SKM-1 (cell line): ENCODE measurements around the gene ZMYND8.
"Not testable (repeated sequence)": the region's sequence is repeated elsewhere in the genome, so short reads cannot be mapped to it uniquely, and the experiment has no call there.

ENCODE experiments used
- DNase-seq: peaks from one replicate; lab custom pipeline; 2025; ENCODE audit not compliant: unreplicated experiment; lab: John Stamatoyannopoulos, UW

The ZMYND8 gene

DNA sequence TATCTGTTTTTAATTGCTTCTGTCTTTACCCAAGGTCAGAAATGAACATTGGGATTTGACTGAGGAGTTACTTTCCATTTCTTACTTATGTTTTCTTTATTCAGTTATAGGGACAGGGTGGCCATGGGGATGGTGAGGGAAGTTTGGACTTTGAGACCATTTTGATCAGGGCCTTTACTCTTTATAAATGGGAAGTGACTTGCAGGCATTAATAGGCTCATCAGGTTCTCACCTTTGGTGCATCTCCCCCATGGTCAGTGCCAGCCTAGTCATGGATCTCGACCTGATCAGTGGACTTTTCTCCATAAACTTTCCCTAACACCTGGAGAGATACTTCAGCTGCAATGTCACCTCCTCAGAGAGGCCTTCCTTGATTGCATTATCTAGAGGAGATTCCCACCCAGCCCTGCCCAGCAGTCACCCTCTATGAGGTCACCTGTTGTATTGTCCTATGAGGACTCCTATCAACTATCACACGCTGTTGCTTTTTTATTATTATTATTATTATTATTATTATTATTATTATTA lies 16.8 kb upstream of the ZMYND8 start:
- no peak for DNase-seq

GRCh38 chr20:47370850-47371782 lies 14.6 kb upstream of the ZMYND8 start:
- DNase-seq, result no peak

DNA sequence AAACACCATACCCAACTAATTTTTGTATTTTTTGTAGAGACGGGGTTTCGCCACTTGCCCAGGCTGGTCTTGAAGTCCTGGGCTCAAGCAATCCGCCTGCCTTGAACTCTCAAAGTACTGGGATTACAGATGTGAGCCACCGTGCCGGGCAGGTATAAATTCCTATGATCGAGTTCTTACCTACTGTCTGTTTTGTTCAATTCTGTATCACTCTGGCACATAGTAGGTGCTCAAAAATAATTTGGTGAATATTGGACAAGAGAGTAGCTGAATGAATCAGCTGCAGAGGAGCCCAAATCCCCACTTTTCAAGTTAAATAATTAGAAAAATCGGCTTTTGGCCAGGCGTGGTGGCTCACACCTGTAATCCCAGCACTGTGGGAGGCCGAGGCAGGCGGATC lies 13.7 kb upstream of the ZMYND8 start:
- DNase-seq, result no peak

DNA sequence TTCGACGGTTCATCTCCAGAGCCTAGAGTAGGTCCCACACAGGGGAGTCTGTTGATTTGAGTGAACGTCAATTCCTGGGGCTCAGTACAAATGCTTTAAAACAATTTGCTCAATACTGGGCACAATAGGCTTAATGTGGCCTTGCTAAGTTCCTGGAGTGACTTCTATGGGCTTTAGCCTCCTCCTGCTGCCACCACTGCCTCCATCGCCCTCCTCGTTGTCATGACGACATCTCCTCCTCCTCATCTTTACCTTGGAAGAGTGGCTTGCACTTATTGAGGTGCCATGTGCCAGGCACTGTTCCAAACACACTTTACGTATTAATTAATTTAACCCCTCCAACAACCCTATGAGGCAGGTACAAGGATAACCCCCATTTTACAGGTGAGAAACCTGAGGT lies 11.8 kb upstream of the ZMYND8 start:
- DNase-seq, result no peak

GRCh38 chr20:47366301-47366700 lies 9.8 kb upstream of the ZMYND8 start:
- DNase-seq, result not testable (repeated sequence)

- no peak for DNase-seq
Observed at GRCh38 chr20:47365023-47365764, 8.7 kb upstream of the ZMYND8 start.

GRCh38 chr20:47362361-47363219 lies 6.1 kb upstream of the ZMYND8 start:
- DNase-seq, result peak; percentile 44

GRCh38 chr20:47361057-47361915 lies 4.8 kb upstream of the ZMYND8 start:
- no peak for DNase-seq

GRCh38 chr20:47360297-47361056 lies 4.0 kb upstream of the ZMYND8 start:
- peak; percentile 39 for DNase-seq

DNA sequence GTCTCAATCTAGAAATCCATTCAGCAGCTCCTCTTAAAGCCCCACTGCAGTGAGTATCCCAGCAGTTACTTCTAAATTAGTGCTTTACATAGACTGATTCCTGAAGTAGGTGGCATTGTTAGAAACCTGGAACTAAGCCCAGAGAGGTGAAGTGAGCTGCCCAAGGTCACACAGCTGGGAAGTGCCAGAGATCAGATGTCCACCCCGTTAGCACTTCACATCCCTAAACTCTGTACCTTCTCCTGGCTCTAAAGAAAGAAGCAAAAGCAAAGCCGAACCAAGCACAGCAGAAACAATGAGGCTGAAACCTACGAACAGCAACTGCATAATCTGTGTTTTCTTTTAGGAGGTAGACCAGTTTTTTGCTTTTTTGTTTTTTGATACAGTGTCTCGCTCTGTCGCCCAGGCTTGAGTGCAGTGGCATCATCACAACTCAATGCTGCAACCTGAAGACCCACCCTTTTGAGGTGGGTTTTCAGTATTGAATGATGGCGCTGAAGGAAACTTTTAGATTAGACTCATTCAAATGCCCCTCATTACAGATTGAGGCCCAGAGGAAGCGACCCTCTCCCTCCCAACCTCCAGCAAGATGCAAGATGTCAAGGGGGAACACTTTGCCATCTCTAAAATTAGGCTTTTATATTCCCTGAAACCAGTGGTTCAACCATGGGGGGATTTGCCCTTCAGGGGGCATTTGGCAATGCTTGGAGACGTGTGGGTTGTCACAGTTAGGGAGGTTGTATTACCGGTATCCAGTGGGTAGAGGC lies 3.2 kb upstream of the ZMYND8 start:
- DNase-seq, result no peak

DNA sequence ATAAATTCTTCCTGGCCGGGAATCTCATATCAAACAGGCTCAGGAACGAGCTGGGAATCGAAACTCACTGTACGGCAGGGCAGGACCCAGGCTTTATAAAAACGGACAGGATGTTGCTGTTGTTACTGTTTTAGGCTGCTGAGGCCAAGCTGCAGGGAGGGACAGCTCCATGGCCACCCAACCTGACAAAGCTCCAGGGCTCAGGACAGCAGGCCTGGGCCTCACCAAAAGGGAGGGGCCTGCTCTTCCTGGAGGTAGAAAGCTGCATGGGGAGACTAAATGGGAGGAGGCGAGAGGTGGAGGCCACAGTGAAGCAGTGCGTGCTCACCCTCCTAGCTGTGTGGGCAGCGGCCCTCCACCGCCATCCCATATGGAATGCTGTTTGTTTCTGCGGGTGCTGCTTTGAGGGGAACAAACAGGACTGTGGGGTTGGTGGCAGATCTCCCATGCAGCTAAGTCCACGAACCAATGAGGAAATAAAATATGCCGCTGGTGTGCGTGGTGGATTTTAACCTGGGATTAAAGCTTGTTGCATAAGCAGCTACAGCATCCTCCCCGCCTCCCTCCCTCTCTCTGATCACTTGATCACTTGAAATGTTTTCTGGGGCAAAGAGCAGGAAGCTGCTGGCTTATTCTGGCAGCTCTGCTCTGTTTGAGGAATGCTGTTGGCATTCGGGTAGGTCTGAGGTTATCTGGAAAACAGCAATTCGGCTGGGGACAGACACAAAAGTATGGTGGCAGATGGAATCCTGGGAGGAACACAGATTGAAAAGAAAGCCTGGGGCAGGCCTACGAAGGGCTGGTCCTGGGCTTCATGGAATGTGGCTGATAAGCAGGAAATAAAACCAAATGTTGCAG lies 2.4 kb upstream of the ZMYND8 start:
- no peak for DNase-seq

DNA sequence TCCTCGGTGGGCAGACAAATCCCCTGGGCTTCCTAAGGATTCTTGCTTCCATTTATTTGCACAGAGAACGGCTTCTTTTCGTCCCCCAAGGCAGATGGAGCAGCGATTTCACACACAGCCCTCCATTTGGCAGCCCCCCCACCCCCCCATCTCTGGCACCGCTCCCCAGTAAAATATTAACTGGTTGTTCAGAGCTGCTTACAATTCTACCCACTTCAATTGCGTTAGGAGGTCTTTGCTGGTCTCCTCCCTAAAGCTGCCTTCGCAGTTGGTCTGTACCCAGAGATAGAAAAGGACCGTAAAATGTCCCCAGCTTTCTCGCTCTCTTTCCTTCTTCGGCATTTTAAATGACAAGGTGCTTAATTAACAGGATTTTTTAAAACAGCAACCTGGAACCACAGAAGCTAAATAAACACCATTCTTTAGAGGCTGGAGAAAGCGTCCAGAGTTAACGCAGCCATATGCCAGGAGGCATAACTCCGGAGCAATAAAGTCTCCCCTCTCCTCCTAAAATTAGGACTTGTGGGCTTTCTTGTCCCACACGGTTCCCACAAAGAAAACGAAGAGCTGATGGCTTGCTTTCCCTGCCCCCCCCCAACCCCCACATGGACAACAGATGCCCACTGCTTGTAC lies 1.7 kb upstream of the ZMYND8 start:
- no peak for DNase-seq

DNA sequence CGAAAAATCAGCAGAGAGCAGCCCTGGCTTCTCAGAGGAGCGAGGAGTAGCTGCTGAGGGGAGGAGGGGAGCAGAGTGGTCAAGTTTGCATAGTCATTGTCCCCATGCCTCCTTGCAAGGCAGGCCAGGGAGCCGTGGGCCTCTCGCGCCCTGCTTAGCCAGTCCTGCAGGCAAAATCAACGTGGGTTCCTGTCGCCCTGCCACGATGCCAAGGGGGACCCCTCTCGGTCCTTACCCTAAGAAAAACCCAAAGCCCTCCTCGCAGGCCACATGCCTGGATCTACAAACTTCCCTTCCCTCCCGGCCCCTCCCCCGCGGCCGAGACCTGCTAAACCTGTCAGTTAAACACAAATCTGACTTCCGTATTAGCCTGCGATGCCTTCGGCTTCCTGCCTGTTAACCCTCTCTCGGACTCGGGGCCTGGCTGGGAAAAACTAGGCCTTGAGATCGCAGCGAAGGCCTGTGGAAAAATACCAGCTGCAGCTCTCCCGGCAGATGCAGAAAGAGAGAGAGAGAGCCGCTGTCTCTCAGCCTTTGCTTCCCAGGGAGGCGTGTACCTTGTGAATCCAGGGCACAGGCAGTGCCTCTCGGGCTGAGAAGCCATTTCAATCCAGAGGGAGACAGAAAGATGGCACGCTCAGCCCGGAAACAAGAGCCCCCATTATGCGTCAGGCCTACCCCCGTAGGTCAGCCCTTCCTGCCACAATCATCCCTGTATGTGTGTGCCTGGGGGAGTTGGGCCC lies 968 bp upstream of the ZMYND8 start:
- DNase-seq, result peak; percentile 76

GRCh38 chr20:47356220-47356525 lies 326 bp downstream of the ZMYND8 start:
- DNase-seq, result no peak

DNA sequence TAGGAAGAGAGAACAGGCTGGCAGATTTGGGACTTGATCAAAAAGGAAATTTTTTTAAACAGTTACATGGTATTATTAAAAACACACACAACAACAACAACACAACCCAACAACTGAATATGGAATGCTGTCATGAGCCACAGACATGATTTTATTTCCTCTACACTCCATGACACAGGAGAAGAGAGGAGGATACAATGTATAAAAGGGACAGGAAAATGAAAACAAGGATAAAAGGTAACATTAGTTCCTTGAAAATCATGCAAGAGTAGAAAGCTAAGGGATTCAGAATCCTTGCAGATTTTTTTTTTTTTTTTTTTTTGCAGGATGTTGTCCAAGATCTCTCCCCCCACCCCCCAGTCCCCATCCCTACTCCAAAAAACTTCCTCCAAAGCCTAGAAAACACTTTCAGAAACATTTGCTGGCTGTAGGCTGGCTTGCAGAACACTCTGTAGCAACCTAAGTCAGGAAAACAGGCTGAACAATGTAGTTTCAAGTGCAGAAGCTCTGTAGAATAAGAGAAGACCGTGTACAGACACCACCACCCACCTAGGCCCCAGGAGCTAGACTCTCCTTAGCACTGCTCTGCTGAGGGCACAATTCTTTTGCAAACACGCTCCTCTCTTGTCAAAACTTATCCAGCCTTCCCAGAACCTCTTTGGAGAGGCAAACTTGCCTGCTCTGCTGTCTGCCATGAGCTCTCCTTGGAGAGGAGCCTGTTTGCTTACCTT lies 845 bp downstream of the ZMYND8 start:
- DNase-seq, result no peak
